ENCODE results near the gene TGFB3. TPM values are rescaled to one million over a fixed set of nuclear protein-coding genes. Genes with fewer than 3 reads are reported as not detected.

TGFB3 gene
- total RNA-seq, 2 donors from 2014 or later: 6.1 to 6.8 TPM

- Mint-ChIP-seq H3K9me3 (peaks cover 14% of the 10 kb centered on the region), H3K4me1 (peaks cover 22% of the 10 kb centered on the region), H3K27me3 (ENCODE audit: insufficient read depth) (no peaks in the 10 kb centered on the region), H3K27ac (peak overlapping the region; percentile 58), H3K36me3 (ENCODE audit: low read depth) (peaks cover 19% of the 10 kb centered on the region), H3K4me3 (no peak overlapping the region)
- H3K9me3 ChIP-seq (ENCODE audit: control insufficient read depth, low read length): peaks cover 8% of the 10 kb centered on the region
- H3K4me3 ChIP-seq (ENCODE audit: low read length): no peak overlapping the region
- peak; percentile 82 for DNase-seq
- no peak for TF ChIP-seq CTCF (conservative IDR thresholded peaks at IDR 0.05)
- H3K4me1 ChIP-seq (ENCODE audit: control insufficient read depth, insufficient read depth, low read length): peaks cover 9% of the 10 kb centered on the region
- H3K36me3 ChIP-seq (ENCODE audit: control insufficient read depth, insufficient read depth, low read length): no peaks in the 10 kb centered on the region
- no peak overlapping the region for H3K9ac ChIP-seq (ENCODE audit: extremely low read depth, low read length, poor library complexity, severe bottlenecking)
- 53 to 62% methylated on average over 8 to 10 of the region's 10 CpGs for WGBS, 2 experiments (ENCODE audit: insufficient coverage in 1 of 2, insufficient read length in 1 of 2)
- no peaks in the 10 kb centered on the region for H3K27me3 ChIP-seq (ENCODE audit: control insufficient read depth, insufficient read depth, low read length, poor library complexity, severe bottlenecking)
- no peak overlapping the region for H3K27ac ChIP-seq (ENCODE audit: low read depth, low read length)
Measured at GRCh38 chr14:75917322-75917945, 64.4 kb downstream of the TGFB3 start.

- Mint-ChIP-seq H3K4me3 (no peak overlapping the region), H3K4me1 (peaks cover 37% of the 10 kb centered on the region), H3K36me3 (ENCODE audit: low read depth) (peaks cover 4% of the 10 kb centered on the region), H3K9me3 (peaks cover 2% of the 10 kb centered on the region), H3K27me3 (ENCODE audit: insufficient read depth) (no peaks in the 10 kb centered on the region), H3K27ac (no peak overlapping the region)
- Histone ChIP-seq H3K9ac (ENCODE audit: extremely low read depth, low read length, poor library complexity, severe bottlenecking) (no peak overlapping the region), H3K36me3 (ENCODE audit: control insufficient read depth, insufficient read depth, low read length) (no peaks in the 10 kb centered on the region), H3K4me3 (ENCODE audit: low read length) (no peak overlapping the region), H3K9me3 (ENCODE audit: control insufficient read depth, low read length) (no peaks in the 10 kb centered on the region), H3K4me1 (ENCODE audit: control insufficient read depth, insufficient read depth, low read length) (peaks cover 19% of the 10 kb centered on the region), H3K27ac (ENCODE audit: low read depth, low read length) (no peak overlapping the region), H3K27me3 (ENCODE audit: control insufficient read depth, insufficient read depth, low read length, poor library complexity, severe bottlenecking) (no peaks in the 10 kb centered on the region)
- no peak for TF ChIP-seq CTCF (conservative IDR thresholded peaks at IDR 0.05)
- WGBS, 2 experiments (ENCODE audit: insufficient coverage in 1 of 2, insufficient read length in 1 of 2): 96% methylated on average over 2 of the region's 2 CpGs; no CpG with 5 or more reads in 1 of the 2 experiments
- no peak for DNase-seq
Measured at GRCh38 chr14:75915045-75915444, 66.8 kb downstream of the TGFB3 start.

- Histone ChIP-seq H3K36me3 (ENCODE audit: control insufficient read depth, insufficient read depth, low read length) (peaks cover 2% of the 10 kb centered on the region), H3K27ac (ENCODE audit: low read depth, low read length) (no peak overlapping the region), H3K27me3 (ENCODE audit: control insufficient read depth, insufficient read depth, low read length, poor library complexity, severe bottlenecking) (no peaks in the 10 kb centered on the region), H3K4me1 (ENCODE audit: control insufficient read depth, insufficient read depth, low read length) (peaks cover 19% of the 10 kb centered on the region), H3K4me3 (ENCODE audit: low read length) (no peak overlapping the region), H3K9me3 (ENCODE audit: control insufficient read depth, low read length) (no peaks in the 10 kb centered on the region), H3K9ac (ENCODE audit: extremely low read depth, low read length, poor library complexity, severe bottlenecking) (no peak overlapping the region)
- Mint-ChIP-seq H3K27me3 (ENCODE audit: insufficient read depth) (no peaks in the 10 kb centered on the region), H3K4me3 (no peak overlapping the region), H3K9me3 (no peaks in the 10 kb centered on the region), H3K4me1 (peaks cover 35% of the 10 kb centered on the region), H3K36me3 (ENCODE audit: low read depth) (peaks cover 8% of the 10 kb centered on the region), H3K27ac (no peak overlapping the region)
- TF ChIP-seq CTCF (conservative IDR thresholded peaks at IDR 0.05): no peak
- WGBS, 2 experiments (ENCODE audit: insufficient coverage in 1 of 2, insufficient read length in 1 of 2): 92% methylated on average over 2 of the region's 2 CpGs; no CpG with 5 or more reads in 1 of the 2 experiments
- no peak for DNase-seq
Measured at GRCh38 chr14:75913183-75913582, 68.6 kb downstream of the TGFB3 start.

All from endodermal cell (in vitro differentiated cells).